ENCODE measurements around the gene AOPEP.
"Not testable (repeated sequence)": the region's sequence is repeated elsewhere in the genome, so short reads cannot be mapped to it uniquely, and the experiment has no call there.

Gene AOPEP

GRCh38 chr9:94826644-94827410 lies 100.3 kb downstream of the AOPEP start:
- TF ChIP-seq CTCF (IDR thresholded peaks at IDR 0.05; ENCODE audit: low read depth, low read length): no peak
- H3K4me3 ChIP-seq (ENCODE audit: low read depth, low read length): no peak overlapping the region

DNA sequence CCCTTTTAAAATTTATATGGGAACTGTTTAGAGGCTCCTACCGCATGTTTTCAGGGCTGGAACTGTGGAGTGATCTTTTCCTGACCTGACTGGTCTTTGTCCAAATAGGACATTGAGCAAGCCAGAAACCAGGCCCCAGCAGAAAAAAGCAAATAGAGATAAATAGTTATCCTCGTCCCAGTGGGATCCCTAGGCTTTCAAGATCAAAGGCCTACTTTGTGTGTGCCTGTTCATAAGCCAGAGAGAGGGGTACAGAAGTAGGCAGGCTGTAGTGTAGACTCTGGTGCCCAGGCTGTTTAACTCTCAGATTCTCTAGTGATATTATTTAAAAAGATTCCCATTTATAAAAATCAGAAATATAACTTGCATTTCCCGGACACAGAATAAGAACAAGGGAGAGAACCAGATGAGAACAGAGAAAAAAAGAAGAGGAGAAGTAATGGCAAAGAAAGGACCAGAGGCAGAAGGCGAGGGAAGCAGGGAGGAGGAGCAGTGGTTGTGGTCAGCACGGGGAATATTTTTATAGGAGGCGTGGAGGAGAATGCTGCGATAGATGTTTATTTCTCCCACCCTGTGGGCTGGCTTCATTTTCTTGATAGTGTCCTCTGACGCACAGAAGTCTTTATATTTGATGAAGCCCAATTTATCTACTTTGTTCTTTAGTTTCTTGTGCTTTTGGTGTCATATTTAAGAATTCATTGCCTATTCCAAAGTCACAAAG lies 101.2 kb downstream of the AOPEP start:
- no peak overlapping the region for H3K4me3 ChIP-seq (ENCODE audit: low read depth, low read length)
- no peak for TF ChIP-seq CTCF (IDR thresholded peaks at IDR 0.05; ENCODE audit: low read depth, low read length)

DNA sequence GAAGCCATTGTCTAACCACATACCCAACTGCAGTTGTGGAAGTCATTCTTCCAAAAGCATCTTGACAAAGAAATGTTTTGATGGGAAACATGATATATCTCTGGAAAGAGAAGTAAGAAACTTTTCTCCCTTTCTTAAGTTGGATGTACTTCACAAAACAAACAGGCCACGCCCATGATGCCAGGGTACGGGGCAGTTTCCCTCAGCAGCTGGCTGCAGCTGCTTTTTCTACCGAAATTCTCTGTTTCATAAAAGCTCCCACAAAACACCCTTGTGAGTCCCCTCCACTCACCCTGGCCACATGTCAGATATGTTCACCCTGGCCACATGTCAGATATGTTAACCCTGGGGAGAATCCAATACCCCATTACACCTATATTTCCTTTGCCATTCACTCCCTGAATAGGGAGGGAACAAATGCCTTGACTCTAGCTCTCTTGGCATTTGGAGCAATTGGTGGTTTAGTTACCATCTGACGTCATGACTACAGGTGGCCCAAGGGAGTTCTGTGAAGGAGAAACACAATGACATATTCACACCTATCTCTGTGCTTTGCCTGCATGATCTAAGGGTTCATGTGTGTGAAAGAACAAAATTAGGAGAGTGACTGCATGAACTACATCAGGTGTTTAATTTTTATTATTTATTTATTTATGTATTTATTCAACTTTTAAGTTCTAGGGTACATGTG lies 103.0 kb downstream of the AOPEP start:
- no peak overlapping the region for H3K4me3 ChIP-seq (ENCODE audit: low read depth, low read length)
- TF ChIP-seq CTCF (IDR thresholded peaks at IDR 0.05; ENCODE audit: low read depth, low read length): no peak

DNA sequence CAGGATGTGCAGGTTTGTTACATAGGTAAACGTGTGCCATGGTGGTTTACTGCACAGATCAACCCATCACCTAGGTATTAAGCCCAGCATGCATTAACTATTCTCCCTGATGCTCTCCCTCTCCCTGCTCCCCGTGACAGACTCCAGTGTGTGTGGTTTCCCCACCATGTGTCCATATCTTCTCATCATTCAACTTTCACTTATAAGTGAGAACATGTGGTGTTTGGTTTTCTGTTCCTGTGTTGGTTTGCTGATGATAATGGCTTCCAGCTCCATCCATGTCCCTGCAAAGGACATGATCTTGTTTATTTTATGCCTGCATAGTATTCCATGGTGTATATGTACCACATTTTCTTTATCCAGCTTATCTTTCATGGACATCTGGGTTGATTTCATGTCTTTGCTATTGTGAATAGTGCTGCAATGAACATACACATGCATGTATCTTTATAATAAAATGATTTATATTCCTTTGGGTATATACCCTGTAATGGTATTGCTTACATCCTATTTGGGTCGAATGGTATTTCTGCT lies 103.6 kb downstream of the AOPEP start:
- not testable (repeated sequence) for H3K4me3 ChIP-seq (ENCODE audit: low read depth, low read length)

- no peak overlapping the region for H3K4me3 ChIP-seq (ENCODE audit: low read depth, low read length)
- TF ChIP-seq CTCF (IDR thresholded peaks at IDR 0.05; ENCODE audit: low read depth, low read length): no peak
These were observed 107.3 kb downstream of the AOPEP start for GRCh38 chr9:94833802-94834201.

DNA sequence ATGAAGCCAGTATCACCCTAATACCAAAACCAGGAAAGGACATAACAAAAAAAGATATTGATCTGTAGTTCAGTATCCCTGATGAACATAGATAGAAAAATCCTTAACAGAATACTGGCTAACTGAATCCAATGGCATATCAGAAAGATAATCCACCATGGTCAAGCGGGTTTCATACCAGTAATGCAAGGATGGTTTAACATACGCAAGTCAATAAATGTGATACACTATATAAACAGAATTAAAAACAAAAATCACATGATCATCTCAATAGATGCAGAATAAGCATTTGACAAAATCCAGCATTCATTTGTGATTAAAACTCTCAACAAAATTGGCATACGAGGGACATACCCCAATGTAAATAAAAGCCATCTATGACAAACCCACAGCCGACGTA lies 110.9 kb downstream of the AOPEP start:
- H3K4me3 ChIP-seq (ENCODE audit: low read depth, low read length): no peak overlapping the region
- no peak for TF ChIP-seq CTCF (IDR thresholded peaks at IDR 0.05; ENCODE audit: low read depth, low read length)

- H3K4me3 ChIP-seq (ENCODE audit: low read depth, low read length): no peak overlapping the region
- no peak for TF ChIP-seq CTCF (IDR thresholded peaks at IDR 0.05; ENCODE audit: low read depth, low read length)
These were observed 112.9 kb downstream of the AOPEP start for GRCh38 chr9:94839398-94839797.

Measured in WI38 (cell line).